HEK293T (cell line): ENCODE results near the gene PCIF1.

Experiments used
- ARNT ChIP-seq: fragments of 450-650 bp; IDR thresholded peaks from 2 replicates; pipeline ENCODE4 v1.6.1; 2017; ENCODE audit warnings: mild to moderate bottlenecking
- BHLHE40 ChIP-seq: fragments of 450-650 bp; IDR thresholded peaks from 2 replicates; pipeline ENCODE4 v1.6.1; 2016; ENCODE audit warnings: mild to moderate bottlenecking, moderate library complexity, borderline replicate concordance
- ELF4 ChIP-seq: fragments of 450-650 bp; IDR thresholded peaks from 2 replicates; pipeline ENCODE4 v1.6.1; 2017; ENCODE audit warnings: antibody characterized with exemption
- FOXA1 ChIP-seq: fragments of 450-650 bp; IDR thresholded peaks from 2 replicates; pipeline ENCODE4 v1.6.1; 2016; ENCODE audit warnings: mild to moderate bottlenecking
- FOXK2 ChIP-seq: fragments of 450-650 bp; IDR thresholded peaks from 2 replicates; pipeline ENCODE4 v1.6.1; 2016; ENCODE audit warnings: mild to moderate bottlenecking
- FOXM1 ChIP-seq: fragments of 450-650 bp; IDR thresholded peaks from 2 replicates; pipeline ENCODE4 v1.6.1; 2017; ENCODE audit warnings: mild to moderate bottlenecking, borderline replicate concordance
- HDGF ChIP-seq: fragments of 450-650 bp; IDR thresholded peaks from 2 replicates; pipeline ENCODE4 v1.6.1; 2017; ENCODE audit warnings: antibody characterized with exemption, borderline replicate concordance
- LEF1 ChIP-seq: fragments of 450-650 bp; IDR thresholded peaks from 2 replicates; pipeline ENCODE4 v1.6.1; 2017; ENCODE audit warnings: mild to moderate bottlenecking, borderline replicate concordance
- NFRKB ChIP-seq: fragments of 450-650 bp; IDR thresholded peaks from 2 replicates; pipeline ENCODE4 v1.6.1; 2016; ENCODE audit warnings: mild to moderate bottlenecking, moderate library complexity
- SP1 ChIP-seq: fragments of 450-650 bp; IDR thresholded peaks from 2 replicates; pipeline ENCODE4 v1.6.1; 2017
- ZNF384 ChIP-seq: fragments of 450-650 bp; IDR thresholded peaks from 2 replicates; pipeline ENCODE4 v1.6.1; 2016

DNA sequence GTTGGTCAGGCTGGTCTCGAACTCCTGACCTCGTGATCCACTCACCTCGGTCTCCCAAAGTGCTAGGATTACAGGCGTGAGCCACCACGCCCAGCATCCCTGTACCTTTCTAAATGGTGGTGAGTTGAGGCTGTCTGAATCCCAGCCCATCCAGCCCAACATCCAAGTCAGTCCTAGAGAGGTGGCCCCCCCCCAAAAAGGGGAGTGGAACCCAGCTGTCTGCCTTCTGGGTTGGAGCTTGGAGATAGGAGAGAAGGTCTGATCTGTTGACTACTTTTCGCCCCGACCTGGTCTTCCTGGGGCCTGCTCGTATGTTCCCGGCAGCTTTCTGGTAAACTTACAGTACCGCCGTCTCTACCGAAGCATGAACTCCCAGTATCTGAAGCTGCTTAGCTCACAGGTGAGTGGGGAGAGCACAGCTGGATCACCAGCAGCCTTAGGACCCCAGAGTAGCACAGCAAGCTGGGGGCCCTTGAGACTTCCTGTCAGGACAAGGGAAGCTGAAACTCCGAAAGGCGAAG, 37.8 kb upstream of the PCIF1 start:
- TF ChIP-seq LEF1 (no peak), BHLHE40 (no peak), FOXM1 (no peak), ARNT (no peak), ZNF384 (no peak), ELF4 (no peak), FOXA1 (no peak), FOXK2 (no peak), SP1 (no peak), HDGF (no peak), NFRKB (no peak)
